ENCODE data around the gene EPB41L4A. TPM values are rescaled to one million over a fixed set of nuclear protein-coding genes. Genes with fewer than 3 reads are reported as not detected.

EPB41L4A gene
- total and polyA plus RNA-seq, 12 donors = 4.2 to 26.3 (median 9.5) TPM

DNA sequence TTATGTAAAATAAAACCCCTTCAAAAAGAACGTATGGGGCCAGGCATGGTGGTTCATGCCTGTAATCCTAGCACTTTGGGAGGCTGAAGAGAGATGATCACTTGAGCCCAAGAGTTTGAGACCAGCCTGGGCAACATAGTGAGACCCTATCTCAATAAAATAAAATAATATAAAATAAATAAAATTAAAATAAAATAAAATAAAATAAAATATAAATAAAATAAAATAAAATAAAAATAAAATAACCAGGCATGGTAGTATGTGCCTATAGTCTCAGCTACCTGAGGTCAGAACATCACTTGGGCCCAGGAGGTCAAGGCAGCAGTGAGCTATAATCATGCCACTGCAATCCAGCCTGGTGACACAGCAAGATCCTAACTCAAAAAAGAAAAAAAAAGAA is 185.1 kb downstream of the EPB41L4A start:
- no peak for DNase-seq
- Histone ChIP-seq H3K27me3 (no peaks in the 10 kb centered on the region), H3K27ac (no peak overlapping the region), H3K4me3 (no peak overlapping the region), H3K36me3 (replicated peaks in 1 of 2) (no peaks in the 10 kb centered on the region), H3K9me3 (replicated peaks in 1 of 3) (no peaks in the 10 kb centered on the region), H3K4me1 (replicated peaks in 1 of 2) (peaks cover under 1% of the 10 kb centered on the region in 2 donors)
- TF ChIP-seq POLR2A (IDR thresholded peaks at IDR 0.05) = no peak
- intact Hi-C loops (cut with DNase I) = no loop called here
- 83 to 95% (median 86%) methylated on average over 1 of the region's 1 CpG for WGBS, 4 donors

DNA sequence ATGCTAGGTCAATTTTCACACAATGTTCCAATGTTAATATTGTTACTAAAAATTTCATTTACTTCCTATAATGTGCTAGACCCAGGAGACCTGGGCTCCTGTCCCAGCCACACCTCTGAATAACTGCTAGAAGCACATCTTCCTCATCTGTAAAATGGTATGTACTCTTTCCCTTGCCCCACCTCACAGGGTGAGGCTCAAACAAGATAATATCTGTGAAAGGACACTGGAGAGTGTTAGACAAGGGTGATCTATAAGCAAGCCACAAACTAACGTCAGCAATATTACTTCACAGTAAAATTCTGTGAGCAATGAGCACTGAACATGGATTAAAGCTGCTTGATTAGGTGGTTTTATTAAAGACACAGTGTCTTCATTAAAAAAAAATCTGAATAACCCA is 186.4 kb downstream of the EPB41L4A start:
- TF ChIP-seq POLR2A (IDR thresholded peaks at IDR 0.05) = no peak
- TF ChIP-seq, protein P1, sequence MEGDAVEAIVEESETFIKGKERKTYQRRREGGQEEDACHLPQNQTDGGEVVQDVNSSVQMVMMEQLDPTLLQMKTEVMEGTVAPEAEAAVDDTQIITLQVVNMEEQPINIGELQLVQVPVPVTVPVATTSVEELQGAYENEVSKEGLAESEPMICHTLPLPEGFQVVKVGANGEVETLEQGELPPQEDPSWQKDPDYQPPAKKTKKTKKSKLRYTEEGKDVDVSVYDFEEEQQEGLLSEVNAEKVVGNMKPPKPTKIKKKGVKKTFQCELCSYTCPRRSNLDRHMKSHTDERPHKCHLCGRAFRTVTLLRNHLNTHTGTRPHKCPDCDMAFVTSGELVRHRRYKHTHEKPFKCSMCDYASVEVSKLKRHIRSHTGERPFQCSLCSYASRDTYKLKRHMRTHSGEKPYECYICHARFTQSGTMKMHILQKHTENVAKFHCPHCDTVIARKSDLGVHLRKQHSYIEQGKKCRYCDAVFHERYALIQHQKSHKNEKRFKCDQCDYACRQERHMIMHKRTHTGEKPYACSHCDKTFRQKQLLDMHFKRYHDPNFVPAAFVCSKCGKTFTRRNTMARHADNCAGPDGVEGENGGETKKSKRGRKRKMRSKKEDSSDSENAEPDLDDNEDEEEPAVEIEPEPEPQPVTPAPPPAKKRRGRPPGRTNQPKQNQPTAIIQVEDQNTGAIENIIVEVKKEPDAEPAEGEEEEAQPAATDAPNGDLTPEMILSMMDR (IDR thresholded peaks at IDR 0.05) = no peak
- Histone ChIP-seq H3K4me1 (replicated peaks in 1 of 2) (peaks cover 8 to 10% of the 10 kb centered on the region in 2 donors), H3K36me3 (replicated peaks in 1 of 2) (no peaks in the 10 kb centered on the region), H3K9me3 (replicated peaks in 1 of 3) (no peaks in the 10 kb centered on the region), H3K4me3 (no peak overlapping the region), H3K27ac (no peak overlapping the region), H3K27me3 (no peaks in the 10 kb centered on the region)
- no peak for DNase-seq
- WGBS, 4 donors = 75 to 89% (median 77%) methylated on average over 1 of the region's 1 CpG
- intact Hi-C loops (cut with DNase I) = no loop called here

DNA sequence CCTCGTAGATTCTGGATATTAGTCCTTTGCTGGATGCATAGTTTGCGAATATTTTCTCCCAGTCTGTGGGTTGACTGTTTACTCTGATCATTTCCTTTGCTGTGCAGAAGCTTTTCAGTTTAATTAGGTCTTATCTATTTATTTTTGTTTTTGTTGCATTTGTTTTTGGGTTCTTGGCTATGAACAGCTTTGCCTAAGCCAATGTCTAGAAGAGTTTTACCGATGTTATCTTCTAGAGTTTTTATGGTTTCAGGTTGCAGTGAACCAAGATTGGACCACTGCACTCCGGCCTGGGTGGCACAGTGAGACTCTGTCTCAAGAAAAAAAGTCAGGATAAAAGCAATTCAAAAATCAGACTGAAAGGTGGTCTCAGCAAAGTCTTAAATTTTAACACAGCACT is 188.5 kb downstream of the EPB41L4A start:
- H3K36me3 ChIP-seq (replicated peaks in 1 of 2) = no peaks in the 10 kb centered on the region
- no peak for DNase-seq
- peaks cover 8 to 10% of the 10 kb centered on the region in 2 donors for H3K4me1 ChIP-seq (replicated peaks in 1 of 2)
- no peaks in the 10 kb centered on the region for H3K27me3 ChIP-seq
- TF ChIP-seq POLR2A (IDR thresholded peaks at IDR 0.05) = no peak
- TF ChIP-seq, protein P1 (IDR thresholded peaks at IDR 0.05) = no peak
- 75 to 85% (median 82%) methylated on average over 4 of the region's 4 CpGs for WGBS, 4 donors
- intact Hi-C loops (cut with DNase I) = no loop called here
- no peaks in the 10 kb centered on the region for H3K9me3 ChIP-seq (replicated peaks in 1 of 3)
- no peak overlapping the region for H3K4me3 ChIP-seq
- H3K27ac ChIP-seq = no peak overlapping the region

DNA sequence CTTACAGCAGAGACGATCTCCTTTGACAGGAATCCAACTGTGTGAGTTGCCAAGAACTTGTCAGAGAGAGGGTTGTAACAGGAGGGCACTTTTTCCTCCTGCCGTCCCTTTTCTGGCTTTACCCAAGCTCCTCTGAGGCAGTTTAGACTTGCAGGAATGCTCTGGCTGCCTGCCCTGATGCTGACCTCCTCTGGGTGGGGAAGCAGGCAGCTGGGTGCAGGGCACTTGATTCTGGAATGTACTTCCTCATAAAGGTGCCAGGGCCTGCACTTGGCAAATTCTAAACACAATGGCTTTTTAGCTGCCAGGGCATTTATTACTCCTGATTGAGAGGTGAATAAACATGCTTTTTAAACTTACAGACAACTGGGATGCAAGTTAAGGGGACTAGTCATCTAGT is 190.4 kb downstream of the EPB41L4A start:
- WGBS, 4 donors = 0 to 6% (median 2%) methylated on average over 2 of the region's 2 CpGs
- TF ChIP-seq, protein P1 (IDR thresholded peaks at IDR 0.05) = no peak
- TF ChIP-seq POLR2A (IDR thresholded peaks at IDR 0.05) = no peak
- H3K9me3 ChIP-seq (replicated peaks in 1 of 3) = no peaks in the 10 kb centered on the region
- no peaks in the 10 kb centered on the region for H3K36me3 ChIP-seq (replicated peaks in 1 of 2)
- DNase-seq = peak; percentile 44 to 92 (median 88)
- no peak overlapping the region for H3K4me3 ChIP-seq
- peaks cover 8 to 10% of the 10 kb centered on the region in 2 donors for H3K4me1 ChIP-seq (replicated peaks in 1 of 2)
- peak overlapping the region in 1 of 5 donors; percentile 50 for H3K27ac ChIP-seq
- intact Hi-C loops (cut with DNase I) = no loop called here
- no peaks in the 10 kb centered on the region for H3K27me3 ChIP-seq

DNA sequence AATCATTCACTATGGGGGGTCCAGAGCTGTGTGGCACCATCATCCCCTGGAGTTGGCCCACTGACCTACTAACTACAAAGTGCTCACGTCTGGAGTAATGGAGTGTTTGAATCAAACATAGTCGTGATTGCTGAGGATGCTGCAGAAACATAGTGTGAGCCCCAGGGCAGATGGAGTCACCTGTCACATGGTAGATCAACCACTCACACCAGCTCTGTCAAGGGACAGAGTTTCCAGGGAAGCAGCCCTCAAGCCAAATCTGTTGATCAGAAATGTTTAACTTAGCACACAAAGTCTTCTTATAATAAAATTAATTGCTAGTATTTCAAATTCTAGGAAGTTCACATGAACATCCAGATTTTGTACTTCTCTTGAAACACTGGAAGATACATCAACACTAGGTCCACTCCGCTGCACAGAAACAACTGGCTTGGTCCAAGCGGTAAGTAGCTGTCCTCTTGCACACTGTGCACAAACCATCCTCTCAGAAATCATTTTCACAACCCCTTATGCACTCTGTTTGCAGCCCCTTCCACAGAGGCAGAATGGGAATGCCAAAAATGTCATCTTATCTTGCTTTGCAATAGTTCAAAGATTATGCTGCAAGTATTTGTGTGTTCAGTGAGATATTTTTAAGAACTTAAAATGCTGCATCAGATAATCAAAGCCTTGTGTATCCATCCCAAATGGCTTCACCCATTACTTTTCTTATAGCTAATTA is 191.0 kb downstream of the EPB41L4A start:
- no peak overlapping the region for H3K4me3 ChIP-seq
- intact Hi-C loops (cut with DNase I) = no loop called here

More for the DNA sequence above, 191.0 kb downstream of the EPB41L4A start:
- Histone ChIP-seq H3K9me3 (replicated peaks in 1 of 3) (no peaks in the 10 kb centered on the region), H3K36me3 (replicated peaks in 1 of 2) (no peaks in the 10 kb centered on the region), H3K27me3 (no peaks in the 10 kb centered on the region), H3K27ac (peak overlapping the region in 1 of 5 donors; percentile 50), H3K4me1 (replicated peaks in 1 of 2) (peaks cover 8 to 10% of the 10 kb centered on the region in 2 donors)
- DNase-seq = no peak
- no peak for TF ChIP-seq POLR2A (IDR thresholded peaks at IDR 0.05)
- TF ChIP-seq, protein P1 (IDR thresholded peaks at IDR 0.05) = no peak
- WGBS, 4 donors = 80 to 86% (median 84%) methylated on average over 4 of the region's 4 CpGs

Measured in adrenal gland (tissue), 12 donors.